Lung (tissue), 12 donors: ENCODE measurements around the gene AKAP13. TPM values are rescaled to one million over a fixed set of nuclear protein-coding genes. Genes with fewer than 3 reads are reported as not detected.

Experiments
- ATAC-seq: fragments of 200-7000 bp; cut with Tn5 transposase; one replicate; pipeline ENCODE4 v1.9.1; 2020; ENCODE audit warnings: moderate number of reproducible peaks; ENCODE audit not compliant: insufficient read depth, low FRiP score
- DNase-seq, 3 donors: peaks; one replicate each; pipeline ENCODE4 v3.0.0-alpha.2; 2013 to 2017
- H3K27ac ChIP-seq, 2 donors: one replicate each; pipeline ENCODE4 v1.5.1; 2013; ENCODE audit warnings: mild to moderate bottlenecking in 2 of 2, moderate library complexity in 2 of 2, control low read depth in 1 of 2, inconsistent platforms in 1 of 2, low read depth in 1 of 2, low read length in 1 of 2
- H3K27me3 ChIP-seq, 3 donors: one replicate each; pipeline ENCODE4 v1.5.1; 2013; ENCODE audit warnings: low read length in 2 of 3; ENCODE audit not compliant: control insufficient read depth in 3 of 3, insufficient read depth in 3 of 3
- H3K36me3 ChIP-seq, 4 donors: one replicate each; pipeline ENCODE4 v1.5.1; 2013; ENCODE audit warnings: low read length in 4 of 4, mild to moderate bottlenecking in 1 of 4, moderate library complexity in 1 of 4; ENCODE audit not compliant: control insufficient read depth in 4 of 4, insufficient read depth in 4 of 4
- H3K4me1 ChIP-seq, 5 donors: one replicate each; pipeline ENCODE4 v1.5.1; 2013; ENCODE audit warnings: low read length in 5 of 5, mild to moderate bottlenecking in 2 of 5, moderate library complexity in 1 of 5; ENCODE audit not compliant: control insufficient read depth in 5 of 5, insufficient read depth in 5 of 5
- H3K4me3 ChIP-seq: one replicate; pipeline ENCODE4 v1.5.1; 2013; ENCODE audit warnings: mild to moderate bottlenecking, control low read depth, moderate library complexity
- H3K9ac ChIP-seq, 2 donors: one replicate each; pipeline ENCODE4 v1.5.1; 2013; ENCODE audit warnings: low read length in 2 of 2, control low read depth in 1 of 2; ENCODE audit not compliant: insufficient read depth in 1 of 2
- H3K9me3 ChIP-seq, 4 donors: one replicate each; pipeline ENCODE4 v1.5.1; 2013; ENCODE audit warnings: low read length in 3 of 4, mild to moderate bottlenecking in 1 of 4, moderate library complexity in 1 of 4; ENCODE audit not compliant: control insufficient read depth in 4 of 4, insufficient read depth in 3 of 4
- CTCF ChIP-seq: IDR thresholded peaks from 2 replicates; pipeline ENCODE4 v1.5.1; 2012; ENCODE audit warnings: mild to moderate bottlenecking; ENCODE audit errors: control extremely low read depth, extremely low read depth
- WGBS, 2 donors: extraction: QIAGEN DNeasy Blood & Tissue Kit; methylation state at CpG; one replicate each; pipeline ENCODE4 v1.1.7; 2013; 5-methylcytosine and 5-hydroxymethylcytosine counted together
- polyA plus RNA-seq, 2 donors: library from polyadenylated mRNA; stranded (reverse); fragments of 200-250 nt; gene quantifications; one replicate each; pipeline ENCODE4 v1.2.1, GENCODE V29; 2013
- total RNA-seq, 2 donors: library from RNA; depleted of rRNA in 1 of 2; stranded (reverse); fragments of >200 nt in 1 of 2; gene quantifications; one replicate each; pipeline ENCODE4 v1.2.1, GENCODE V29; 2014 to 2021
- donor health status: control.
- donor health status: control.
- donor health status: Bipolar disorder and iron deficiency.
- donor health status: healthy.
- donor health status: DM: yes; HTN: yes; CAD: no.

AKAP13 gene
- total and polyA plus RNA-seq, 4 donors = 102 to 1,115 (median 259) TPM

- no peak overlapping the region for H3K4me3 ChIP-seq
- no peak for TF ChIP-seq CTCF
- WGBS, 2 donors = 34 to 38% methylated on average over 2 of the region's 2 CpGs
- no peaks in the 10 kb centered on the region for H3K9me3 ChIP-seq
- H3K4me1 ChIP-seq = peaks cover 0 to 26% (median 5%) of the 10 kb centered on the region in 5 donors
- peaks cover 0 to 12% (median 8%) of the 10 kb centered on the region in 4 donors for H3K36me3 ChIP-seq
- no peak overlapping the region for H3K9ac ChIP-seq
- ATAC-seq (peak; percentile 46), DNase-seq (no peak)
- no peaks in the 10 kb centered on the region for H3K27me3 ChIP-seq
- H3K27ac ChIP-seq = peak overlapping the region in 1 of 2 donors; percentile 61
These were observed 226.9 kb downstream of the AKAP13 start for GRCh38 chr15:85607141-85607806.

- no peak for TF ChIP-seq CTCF
- ATAC-seq (peak; percentile 47), DNase-seq (no peak)
- no peak overlapping the region for H3K4me3 ChIP-seq
- 56 to 83% methylated on average over 1 of the region's 1 CpG for WGBS, 2 donors
- no peaks in the 10 kb centered on the region for H3K9me3 ChIP-seq
- H3K4me1 ChIP-seq = peaks cover 0 to 26% (median 5%) of the 10 kb centered on the region in 5 donors
- no peaks in the 10 kb centered on the region for H3K27me3 ChIP-seq
- H3K36me3 ChIP-seq = peaks cover 0 to 12% (median 8%) of the 10 kb centered on the region in 4 donors
- H3K9ac ChIP-seq = no peak overlapping the region
- H3K27ac ChIP-seq = no peak overlapping the region
These were observed 227.4 kb downstream of the AKAP13 start for GRCh38 chr15:85607842-85608241.

GRCh38 chr15:85609492-85609891 is 229.1 kb downstream of the AKAP13 start:
- Histone ChIP-seq H3K27me3 (no peaks in the 10 kb centered on the region), H3K27ac (no peak overlapping the region), H3K4me3 (no peak overlapping the region), H3K4me1 (peaks cover 2 to 26% (median 7%) of the 10 kb centered on the region in 5 donors), H3K9me3 (no peaks in the 10 kb centered on the region), H3K9ac (no peak overlapping the region), H3K36me3 (peaks cover 0 to 4% (median 0%) of the 10 kb centered on the region in 4 donors)
- ATAC-seq = no peak
- DNase-seq = no peak
- no peak for TF ChIP-seq CTCF
- 75 to 77% methylated on average over 3 of the region's 3 CpGs for WGBS, 2 donors
